Left ventricle myocardium inferior (tissue), 1 donor: ENCODE results near the gene MRPS24. TPM values are rescaled to one million over a fixed set of nuclear protein-coding genes. Genes with fewer than 3 reads are reported as not detected.

Source experiments
- DNase-seq: peaks from one replicate; pipeline ENCODE4 v3.0.0-alpha.2; 2020
- H3K27ac ChIP-seq: fragments of 200-600 bp; replicated peaks from 2 replicates; pipeline ENCODE4 v1.8.0; 2021
- H3K27me3 ChIP-seq: fragments of 200-600 bp; 2 replicates; pipeline ENCODE4 v1.8.0; 2021; ENCODE audit warnings: low read depth
- H3K36me3 ChIP-seq: fragments of 200-600 bp; 2 replicates; pipeline ENCODE4 v1.8.0; 2021
- H3K4me1 ChIP-seq: fragments of 200-600 bp; 2 replicates; pipeline ENCODE4 v1.8.0; 2021
- H3K4me3 ChIP-seq: fragments of 200-600 bp; 2 replicates; pipeline ENCODE4 v1.8.0; 2021; ENCODE audit warnings: mild to moderate bottlenecking, moderate library complexity
- H3K9me3 ChIP-seq: fragments of 200-600 bp; replicated peaks from 2 replicates; pipeline ENCODE4 v1.8.0; 2021
- intact Hi-C: fragments of 100-400 bp; cut with micrococcal nuclease; formaldehyde crosslinking; loops from one replicate; pipeline ENCODE4 v1.11.0; 2022
- total RNA-seq: library from RNA; stranded (reverse); fragmentation: NEBNext Ultra II Directional; extraction: Animal tissue kit (Norgen Biotek cat#: 25700); gene quantifications from one replicate; pipeline ENCODE4 v1.2.1, GENCODE V29; 2021
- TF ChIP-seq, protein P1 (sequence below): fragments of 200-600 bp; IDR thresholded peaks from 2 replicates; pipeline ENCODE4 v1.8.0; 2021; ENCODE audit warnings: antibody characterized with exemption, mild to moderate bottlenecking, borderline replicate concordance
- donor health status: DM: no; HTN: yes; CAD: no; lungs with severe emphysema.

Gene MRPS24
- total RNA-seq, 1 donor from 2014 or later = 167 TPM

DNA sequence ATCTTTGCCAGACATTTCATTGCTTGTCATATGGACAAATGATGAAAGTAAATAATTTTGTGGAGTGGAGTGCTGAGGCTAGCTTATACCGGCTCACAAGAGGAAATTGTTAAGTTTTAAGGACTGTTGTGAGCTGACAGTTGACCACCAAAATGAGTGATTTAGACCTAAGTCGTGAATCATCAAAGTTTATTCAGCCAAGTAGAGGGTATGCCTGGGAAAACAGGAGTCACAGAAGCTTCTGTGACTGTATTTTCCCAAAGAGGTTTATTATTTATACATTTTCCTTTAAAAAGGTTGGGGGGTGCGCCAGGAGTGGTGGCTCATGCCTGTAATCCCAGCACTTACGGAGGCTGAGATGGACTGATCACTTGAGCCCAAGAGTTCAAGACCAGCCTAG, 21.8 kb downstream of the MRPS24 start:
- no peak for DNase-seq
- Histone ChIP-seq H3K9me3 (no peaks in the 10 kb centered on the region), H3K4me1 (no peaks in the 10 kb centered on the region), H3K27ac (no peak overlapping the region), H3K4me3 (no peak overlapping the region), H3K36me3 (no peaks in the 10 kb centered on the region), H3K27me3 (peaks cover 24% of the 10 kb centered on the region)
- TF ChIP-seq, protein P1, sequence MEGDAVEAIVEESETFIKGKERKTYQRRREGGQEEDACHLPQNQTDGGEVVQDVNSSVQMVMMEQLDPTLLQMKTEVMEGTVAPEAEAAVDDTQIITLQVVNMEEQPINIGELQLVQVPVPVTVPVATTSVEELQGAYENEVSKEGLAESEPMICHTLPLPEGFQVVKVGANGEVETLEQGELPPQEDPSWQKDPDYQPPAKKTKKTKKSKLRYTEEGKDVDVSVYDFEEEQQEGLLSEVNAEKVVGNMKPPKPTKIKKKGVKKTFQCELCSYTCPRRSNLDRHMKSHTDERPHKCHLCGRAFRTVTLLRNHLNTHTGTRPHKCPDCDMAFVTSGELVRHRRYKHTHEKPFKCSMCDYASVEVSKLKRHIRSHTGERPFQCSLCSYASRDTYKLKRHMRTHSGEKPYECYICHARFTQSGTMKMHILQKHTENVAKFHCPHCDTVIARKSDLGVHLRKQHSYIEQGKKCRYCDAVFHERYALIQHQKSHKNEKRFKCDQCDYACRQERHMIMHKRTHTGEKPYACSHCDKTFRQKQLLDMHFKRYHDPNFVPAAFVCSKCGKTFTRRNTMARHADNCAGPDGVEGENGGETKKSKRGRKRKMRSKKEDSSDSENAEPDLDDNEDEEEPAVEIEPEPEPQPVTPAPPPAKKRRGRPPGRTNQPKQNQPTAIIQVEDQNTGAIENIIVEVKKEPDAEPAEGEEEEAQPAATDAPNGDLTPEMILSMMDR = no peak
- intact Hi-C loops = no loop called here

- no peak for DNase-seq
- TF ChIP-seq, protein P1 = no peak
- Histone ChIP-seq H3K9me3 (no peaks in the 10 kb centered on the region), H3K36me3 (no peaks in the 10 kb centered on the region), H3K27ac (no peak overlapping the region), H3K4me1 (no peaks in the 10 kb centered on the region), H3K27me3 (peaks cover 30% of the 10 kb centered on the region), H3K4me3 (no peak overlapping the region)
- intact Hi-C loops = no loop called here
Measured at GRCh38 chr7:43844662-43845061, 24.7 kb downstream of the MRPS24 start.

GRCh38 chr7:43844257-43844656, 25.1 kb downstream of the MRPS24 start:
- H3K36me3 ChIP-seq = no peaks in the 10 kb centered on the region
- DNase-seq = no peak
- H3K27me3 ChIP-seq = peaks cover 28% of the 10 kb centered on the region
- no peak overlapping the region for H3K27ac ChIP-seq
- intact Hi-C loops = no loop called here
- TF ChIP-seq, protein P1 = no peak
- H3K9me3 ChIP-seq = no peaks in the 10 kb centered on the region
- no peak overlapping the region for H3K4me3 ChIP-seq
- H3K4me1 ChIP-seq = peaks cover under 1% of the 10 kb centered on the region

DNA sequence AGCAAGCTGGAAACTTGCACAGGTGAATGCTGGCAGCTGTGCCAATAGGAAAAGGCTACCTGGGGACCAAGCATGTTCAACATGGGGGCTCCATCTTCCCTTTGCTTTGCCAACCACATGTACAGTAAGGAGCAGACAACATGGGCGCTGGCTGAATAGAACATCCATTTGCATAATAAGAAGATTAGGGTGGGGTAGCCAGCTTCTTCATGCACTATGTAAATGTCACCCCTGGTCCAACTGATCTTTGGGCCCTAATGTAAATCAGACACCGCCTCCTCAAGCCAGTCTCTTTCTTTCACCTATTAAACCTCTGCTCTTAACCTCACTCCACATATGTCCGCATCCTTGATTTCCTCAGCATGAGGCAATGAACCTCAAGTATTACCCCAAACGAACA, 26.0 kb downstream of the MRPS24 start:
- Histone ChIP-seq H3K4me1 (peaks cover 9% of the 10 kb centered on the region), H3K4me3 (no peak overlapping the region), H3K27me3 (peaks cover 23% of the 10 kb centered on the region), H3K36me3 (no peaks in the 10 kb centered on the region), H3K9me3 (no peaks in the 10 kb centered on the region), H3K27ac (no peak overlapping the region)
- TF ChIP-seq, protein P1 = no peak
- intact Hi-C loops = no loop called here
- no peak for DNase-seq

DNA sequence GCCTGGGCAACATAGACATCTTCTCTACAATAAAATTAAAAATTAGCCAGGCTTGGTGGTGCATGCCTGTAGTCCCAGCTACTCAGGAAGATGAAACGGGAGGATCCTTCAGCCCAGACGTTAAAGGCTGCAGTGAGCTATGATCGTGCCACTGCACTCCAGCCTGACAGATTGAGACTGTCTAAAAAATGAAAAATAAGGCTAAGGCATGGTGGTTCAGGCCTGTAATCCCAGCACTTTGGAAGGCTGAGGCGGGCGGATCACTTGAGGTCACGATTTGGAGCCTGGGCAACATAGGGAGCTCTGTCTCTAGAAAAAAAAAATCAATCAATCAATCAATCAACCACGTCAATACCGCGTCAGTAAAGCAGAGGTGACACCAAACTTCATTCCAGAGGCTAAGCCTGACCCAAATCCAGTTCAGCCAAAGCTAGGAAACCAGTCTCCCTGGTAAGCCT, 31.1 kb downstream of the MRPS24 start:
- TF ChIP-seq, protein P1 = no peak
- intact Hi-C loops = loop anchor here (10.0 kb wide), 1 partner anchor 113 kb away; the partner anchor contains the start of gene COA1
- no peak overlapping the region for H3K27ac ChIP-seq
- no peaks in the 10 kb centered on the region for H3K9me3 ChIP-seq
- no peak for DNase-seq
- H3K4me3 ChIP-seq = no peak overlapping the region
- H3K36me3 ChIP-seq = no peaks in the 10 kb centered on the region
- H3K4me1 ChIP-seq = peaks cover 9% of the 10 kb centered on the region
- H3K27me3 ChIP-seq = peaks cover 13% of the 10 kb centered on the region
